IPS-NIHi11 (cell line): Measurements from ENCODE around the gene TM4SF18.
A peak's percentile ranks its signal among the peaks of the same experiment; 100 is the strongest.
"Not testable (repeated sequence)": the region's sequence is repeated elsewhere in the genome, so short reads cannot be mapped to it uniquely, and the experiment has no call there.

ENCODE experiments used
- DNase-seq: peaks from one replicate; pipeline ENCODE4 v3.0.0; 2012; ENCODE audit warnings: mixed read lengths, low spot score

TM4SF18 gene

DNA sequence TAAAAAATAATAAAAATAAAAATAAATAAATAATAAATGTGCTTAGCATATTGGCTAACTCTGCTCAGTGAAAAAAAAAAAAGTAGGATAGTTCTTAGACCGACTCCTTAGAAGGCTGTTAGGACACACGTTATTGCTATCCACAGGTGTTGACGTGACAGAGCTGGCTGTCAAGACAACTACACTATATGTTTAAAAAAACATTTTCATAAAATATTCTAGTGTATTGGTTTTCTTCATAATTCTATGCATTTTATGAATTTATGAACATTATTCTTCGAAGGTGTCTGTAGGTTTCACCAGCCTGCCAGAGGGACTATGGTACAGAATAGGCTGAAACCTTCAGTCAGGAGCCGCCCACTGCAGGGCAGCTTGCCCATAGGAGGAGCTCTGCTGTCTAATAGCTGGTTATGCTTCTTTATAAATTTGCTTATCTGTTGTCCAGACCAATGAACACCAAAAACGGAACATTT is 34.8 kb upstream of the TM4SF18 start:
- no peak for DNase-seq

- no peak for DNase-seq
These were observed 33.8 kb upstream of the TM4SF18 start for GRCh38 chr3:149366941-149367840.

- no peak for DNase-seq
These were observed 32.6 kb upstream of the TM4SF18 start for GRCh38 chr3:149366031-149366430.

GRCh38 chr3:149364624-149365023 is 31.2 kb upstream of the TM4SF18 start:
- DNase-seq, result no peak

GRCh38 chr3:149363053-149363452 is 29.6 kb upstream of the TM4SF18 start:
- no peak for DNase-seq

DNA sequence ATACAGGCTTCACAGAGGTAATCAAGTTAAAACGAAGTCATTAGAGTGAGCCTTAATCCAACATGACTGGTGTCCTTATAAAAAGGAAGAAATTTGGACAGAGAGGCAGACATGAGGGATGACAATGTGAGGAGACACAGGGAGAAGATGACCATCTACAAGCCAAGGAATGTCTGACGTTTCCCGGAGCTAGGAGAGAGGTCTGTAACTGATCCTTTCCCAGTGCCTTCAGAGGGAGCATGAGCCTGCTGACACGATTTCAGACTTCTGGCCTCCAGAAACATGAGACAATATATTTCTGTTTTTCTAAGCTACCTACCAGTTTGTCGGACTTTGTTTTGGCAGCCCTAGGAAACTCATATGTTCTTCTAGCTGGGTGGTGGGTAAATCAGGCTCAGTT is 28.9 kb upstream of the TM4SF18 start:
- DNase-seq, result no peak

- no peak for DNase-seq
These were observed 23.2 kb upstream of the TM4SF18 start for GRCh38 chr3:149356630-149357029.

GRCh38 chr3:149356044-149356592 is 22.7 kb upstream of the TM4SF18 start:
- DNase-seq, result no peak

- no peak for DNase-seq
These were observed 20.2 kb upstream of the TM4SF18 start for GRCh38 chr3:149353581-149354184.

GRCh38 chr3:149352556-149352955 is 19.1 kb upstream of the TM4SF18 start:
- DNase-seq, result peak; percentile 91

DNA sequence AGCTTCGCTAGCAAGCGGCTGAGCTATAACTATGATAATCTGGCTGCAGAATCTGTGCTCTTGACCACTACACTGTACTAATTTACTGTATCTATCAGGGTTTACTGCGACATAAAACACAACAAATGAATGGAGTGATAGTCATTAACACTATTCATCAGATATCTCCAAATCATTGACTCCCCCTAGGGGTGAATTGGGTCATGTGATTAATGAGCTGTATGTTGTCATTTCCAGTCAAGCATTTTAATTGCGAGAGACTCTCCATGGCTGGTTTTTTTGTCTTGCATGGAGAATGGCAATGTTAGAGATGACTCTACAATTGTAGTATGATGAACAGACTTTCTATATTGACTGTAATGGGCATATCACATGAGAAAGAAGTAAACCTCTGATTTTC is 10.5 kb upstream of the TM4SF18 start:
- DNase-seq, result no peak

GRCh38 chr3:149342413-149343380 is 9.3 kb upstream of the TM4SF18 start:
- DNase-seq, result no peak

DNA sequence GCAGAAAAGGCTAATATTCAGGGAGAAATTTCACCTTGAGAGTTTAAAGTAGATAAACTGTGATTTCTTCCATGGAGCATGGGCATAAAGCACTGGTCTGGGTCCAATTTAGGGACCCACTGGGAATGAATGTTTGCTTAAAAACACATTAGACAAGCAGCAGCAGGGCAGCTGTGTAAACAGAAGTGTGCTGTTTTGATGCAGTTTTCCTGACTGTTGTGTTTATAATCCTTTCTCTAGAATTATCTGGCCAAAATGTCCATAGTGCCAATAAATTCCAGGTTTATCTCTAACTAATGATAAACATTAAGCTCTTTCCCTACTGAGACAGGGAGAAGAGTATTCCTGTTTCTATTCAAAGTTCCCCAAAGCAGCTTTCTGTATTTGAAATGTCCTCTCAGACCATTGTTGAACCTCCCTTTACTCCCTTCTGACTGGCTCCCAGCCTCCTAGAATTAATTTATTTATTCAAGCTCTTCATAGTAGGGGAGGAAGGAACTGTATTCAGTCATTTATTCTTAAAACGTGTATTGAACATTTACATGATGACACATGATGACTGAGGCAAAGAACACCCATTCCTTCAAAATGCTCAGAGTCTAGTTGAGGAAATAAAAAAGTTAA is 7.0 kb upstream of the TM4SF18 start:
- DNase-seq, result no peak

- DNase-seq, result peak; percentile 68
These were observed 6.5 kb upstream of the TM4SF18 start for GRCh38 chr3:149339931-149340309.

DNA sequence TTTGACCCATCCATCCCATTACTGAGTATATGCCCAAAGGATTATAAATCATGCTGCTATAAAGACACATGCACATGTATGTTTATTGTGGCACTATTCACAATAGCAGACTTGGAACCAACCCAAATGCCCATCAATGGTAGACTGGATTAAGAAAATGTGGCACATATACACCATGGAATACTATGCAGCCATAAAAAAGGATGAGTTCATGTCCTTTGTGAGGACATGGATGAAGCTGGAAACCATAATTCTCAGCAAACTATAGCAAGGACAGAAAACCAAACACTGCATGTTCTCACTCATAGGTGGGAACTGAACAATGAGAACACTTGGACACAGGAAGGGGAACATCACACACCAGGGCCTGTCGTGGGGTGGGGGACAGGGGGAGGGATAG is 4.0 kb upstream of the TM4SF18 start:
- DNase-seq, result not testable (repeated sequence)

- DNase-seq, result no peak
These were observed 3.5 kb upstream of the TM4SF18 start for GRCh38 chr3:149336925-149337324.

- no peak for DNase-seq
These were observed 665 bp downstream of the TM4SF18 start for GRCh38 chr3:149332771-149333170.

DNA sequence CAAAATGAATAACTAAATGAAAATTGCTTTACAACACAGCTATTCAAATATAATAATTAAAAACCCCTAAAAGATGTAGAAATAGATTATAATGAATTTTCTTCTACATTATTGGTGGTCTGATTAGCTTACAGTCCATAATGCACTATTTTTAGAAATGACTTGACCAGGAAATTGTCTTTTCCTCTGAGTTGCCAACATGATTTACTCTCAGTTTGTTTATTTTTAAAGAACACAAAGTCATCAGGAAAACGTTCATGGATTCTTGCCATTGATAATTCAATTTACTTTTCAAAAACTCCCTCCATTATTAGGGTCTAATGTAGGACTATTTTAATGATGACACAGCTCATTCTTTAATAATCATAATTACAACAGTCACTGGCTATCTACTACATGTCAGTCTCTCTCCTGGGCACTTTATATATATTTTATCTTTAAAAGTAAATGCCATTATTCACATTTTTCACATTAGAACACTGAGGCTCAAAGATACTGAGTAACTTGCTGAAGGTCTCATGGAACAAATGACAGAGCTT is 1.1 kb downstream of the TM4SF18 start:
- DNase-seq, result no peak

GRCh38 chr3:149331396-149331795 is 2.0 kb downstream of the TM4SF18 start:
- DNase-seq, result no peak

GRCh38 chr3:149330609-149331331 is 2.7 kb downstream of the TM4SF18 start:
- DNase-seq, result no peak

GRCh38 chr3:149327156-149327555 is 6.3 kb downstream of the TM4SF18 start:
- DNase-seq, result no peak
